Esophagus (tissue), 2 donors: ENCODE data around the gene NFKB2. TPM values are rescaled to one million over a fixed set of nuclear protein-coding genes. Genes with fewer than 3 reads are reported as not detected.

Source experiments
- H3K27ac ChIP-seq, 2 donors: one replicate each; pipeline ENCODE4 v1.5.1; 2013; ENCODE audit warnings: low read depth in 2 of 2, mild to moderate bottlenecking in 2 of 2, inconsistent platforms in 1 of 2, low read length in 1 of 2, moderate library complexity in 1 of 2
- H3K27me3 ChIP-seq, 2 donors: one replicate each; pipeline ENCODE4 v1.6.1; 2013; ENCODE audit warnings: low read length in 2 of 2, control low read depth in 1 of 2, mild to moderate bottlenecking in 1 of 2; ENCODE audit not compliant: insufficient read depth in 2 of 2, control insufficient read depth in 1 of 2
- H3K36me3 ChIP-seq, 2 donors: one replicate each; pipeline ENCODE4 v1.6.1; 2013; ENCODE audit warnings: low read length in 1 of 2; ENCODE audit not compliant: control insufficient read depth in 2 of 2, insufficient read depth in 2 of 2
- H3K4me1 ChIP-seq, 2 donors: one replicate each; pipeline ENCODE4 v1.6.1; 2013; ENCODE audit warnings: low read length in 1 of 2; ENCODE audit not compliant: control insufficient read depth in 2 of 2, insufficient read depth in 2 of 2
- H3K4me3 ChIP-seq, 2 donors: one replicate each; pipeline ENCODE4 v1.5.1; 2013; ENCODE audit warnings: low read length in 2 of 2, mild to moderate bottlenecking in 2 of 2, low read depth in 1 of 2, moderate library complexity in 1 of 2
- H3K9me3 ChIP-seq, 2 donors: one replicate each; pipeline ENCODE4 v1.6.1; 2013; ENCODE audit warnings: mild to moderate bottlenecking in 2 of 2, low read depth in 1 of 2, low read length in 1 of 2, moderate library complexity in 1 of 2; ENCODE audit not compliant: control insufficient read depth in 2 of 2, insufficient read depth in 1 of 2
- WGBS, 2 donors: extraction: QIAGEN DNeasy Blood & Tissue Kit; methylation state at CpG; one replicate each; pipeline ENCODE4 v1.1.7; 2013; 5-methylcytosine and 5-hydroxymethylcytosine counted together
- polyA plus RNA-seq, 2 donors: library from polyadenylated mRNA; stranded (reverse); fragments of 200-250 nt; gene quantifications; one replicate each; pipeline ENCODE4 v1.2.3, GENCODE V29; 2013
- donor health status: healthy with polysubstance abuse.
- donor health status: Bipolar disorder and iron deficiency.

The NFKB2 gene
- polyA plus RNA-seq, 2 donors: 11.4 to 22.6 TPM

DNA sequence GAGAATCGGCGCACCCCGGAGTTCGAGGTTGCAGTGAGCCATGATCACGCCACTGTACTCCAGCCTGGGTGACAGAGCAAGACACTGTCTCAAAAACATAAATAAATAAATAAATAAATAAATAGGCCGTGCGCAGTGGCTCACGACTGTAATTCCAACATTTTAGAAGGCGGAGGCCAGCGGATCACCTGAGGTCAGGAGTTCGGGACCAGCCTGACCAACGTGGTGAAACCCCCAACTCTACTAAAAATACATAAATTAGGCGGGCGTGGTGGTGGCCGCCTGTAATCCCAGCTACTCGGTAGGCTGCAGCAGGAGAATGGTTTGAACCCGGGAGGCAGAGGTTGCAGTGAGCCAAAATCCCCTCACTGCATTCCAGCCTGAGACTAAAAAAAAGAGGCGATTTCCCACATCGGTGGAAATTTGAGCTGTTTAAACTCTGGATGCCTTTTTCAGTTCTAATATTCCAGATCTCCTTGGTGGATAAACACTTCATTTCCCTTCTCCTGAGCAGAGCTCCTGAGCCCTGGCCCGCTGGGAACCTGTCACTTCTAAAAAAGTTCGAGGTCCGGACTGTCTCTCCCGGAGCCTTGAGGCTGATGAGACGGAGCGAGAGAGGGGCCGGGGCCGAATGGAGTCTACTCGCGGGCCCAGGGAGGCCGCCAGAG, 2.0 kb upstream of the NFKB2 start:
- 30 to 32% methylated on average over 30 of the region's 30 CpGs for WGBS, 2 donors
- Histone ChIP-seq H3K36me3 (no peaks in the 10 kb centered on the region), H3K4me3 (peak overlapping the region; percentile 71 to 79), H3K27ac (peak overlapping the region; percentile 99), H3K9me3 (no peaks in the 10 kb centered on the region), H3K27me3 (no peaks in the 10 kb centered on the region), H3K4me1 (peaks cover 7 to 12% of the 10 kb centered on the region in 2 donors)

DNA sequence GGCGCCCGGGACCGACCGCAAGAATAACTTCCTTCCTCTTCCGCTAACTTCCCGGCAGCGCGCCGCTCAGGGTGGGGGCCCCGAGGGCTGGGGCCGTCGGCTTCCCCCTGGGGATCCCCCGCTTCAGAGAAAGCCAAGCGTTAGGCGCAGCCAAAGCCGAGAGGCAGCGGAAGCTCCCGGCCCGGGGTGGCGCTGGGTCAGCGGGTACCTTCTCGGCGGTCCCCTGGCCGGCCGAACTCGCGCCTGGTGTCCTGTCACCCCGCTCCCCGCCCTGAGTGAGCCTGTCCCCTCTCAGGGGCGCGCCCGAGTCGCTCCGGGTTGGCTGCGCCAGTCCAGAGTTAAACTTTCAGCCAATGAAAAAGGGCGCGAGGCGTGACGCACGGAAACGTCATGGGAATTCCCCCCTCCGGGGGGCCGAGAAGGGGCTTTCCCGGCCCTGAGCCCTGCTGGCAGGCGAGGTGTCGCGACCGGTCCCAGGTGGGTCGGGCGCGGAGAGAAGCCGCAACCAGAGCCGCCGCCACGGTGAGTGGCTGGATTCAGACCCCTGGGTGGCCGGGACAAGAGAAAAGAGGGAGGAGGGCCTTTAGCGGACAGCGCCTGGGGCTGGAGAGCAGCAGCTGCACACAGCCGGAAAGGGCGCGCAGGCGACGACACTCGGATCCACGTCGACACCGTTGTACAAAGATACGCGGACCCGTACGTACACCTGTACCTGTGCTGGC, 1.3 kb upstream of the NFKB2 start:
- H3K9me3 ChIP-seq: no peaks in the 10 kb centered on the region
- peak overlapping the region; percentile 99 for H3K27ac ChIP-seq
- WGBS, 2 donors: 1% methylated on average over 67 to 71 of the region's 71 CpGs
- peaks cover 7 to 12% of the 10 kb centered on the region in 2 donors for H3K4me1 ChIP-seq
- H3K36me3 ChIP-seq: no peaks in the 10 kb centered on the region
- H3K27me3 ChIP-seq: no peaks in the 10 kb centered on the region
- peak overlapping the region; percentile 71 to 79 for H3K4me3 ChIP-seq

DNA sequence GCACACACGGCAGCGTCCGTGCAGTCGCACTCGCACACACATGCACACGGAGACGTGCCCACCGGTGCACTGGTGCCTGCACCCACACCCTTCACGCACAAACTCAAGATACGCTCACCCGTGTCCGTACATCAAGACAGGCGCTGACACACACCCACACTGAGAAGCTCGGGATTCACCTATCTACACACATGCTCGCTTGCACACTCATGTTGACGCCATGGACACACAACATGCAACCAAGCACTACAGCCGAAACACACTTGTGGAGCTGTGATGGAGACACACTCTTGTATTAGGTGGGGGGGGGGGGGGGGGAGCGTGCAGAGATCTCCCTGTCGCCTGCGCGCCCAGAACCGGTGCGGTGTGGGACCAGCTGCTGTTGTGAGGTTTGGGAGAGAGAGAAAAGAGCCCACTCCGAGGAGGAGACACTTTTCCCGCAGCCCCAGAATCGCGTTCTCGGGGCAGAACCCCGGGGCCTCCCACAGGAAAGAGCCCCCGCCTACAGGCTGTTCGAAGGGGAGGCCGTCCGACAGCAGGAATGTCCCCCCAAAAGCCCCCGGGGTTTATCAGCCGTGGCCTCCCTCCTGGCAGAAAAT, 605 bp upstream of the NFKB2 start:
- Histone ChIP-seq H3K27ac (peak overlapping the region; percentile 99), H3K9me3 (no peaks in the 10 kb centered on the region), H3K4me1 (peaks cover 7 to 14% of the 10 kb centered on the region in 2 donors), H3K4me3 (peak overlapping the region; percentile 71 to 79), H3K27me3 (no peaks in the 10 kb centered on the region), H3K36me3 (no peaks in the 10 kb centered on the region)
- 0% methylated on average over 34 to 35 of the region's 35 CpGs for WGBS, 2 donors

DNA sequence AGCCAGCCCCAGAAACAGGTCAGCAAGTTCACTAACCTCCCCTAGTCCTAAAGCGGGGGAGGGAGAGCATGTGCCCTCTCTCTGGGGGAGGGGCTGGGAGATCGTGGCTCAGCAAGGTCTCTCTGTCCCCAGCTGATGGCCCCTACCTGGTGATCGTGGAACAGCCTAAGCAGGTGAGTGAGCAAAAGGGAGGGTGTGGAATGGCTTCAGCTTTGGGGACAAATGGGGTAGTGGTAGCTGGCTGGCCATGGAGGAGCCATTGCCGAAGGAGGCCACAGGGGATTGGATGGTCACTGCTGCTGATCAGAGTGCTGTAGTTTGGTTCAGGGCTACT, 779 bp downstream of the NFKB2 start:
- Histone ChIP-seq H3K4me1 (peaks cover 7 to 18% of the 10 kb centered on the region in 2 donors), H3K27ac (peak overlapping the region; percentile 78 to 99), H3K36me3 (peaks cover 0 to 10% of the 10 kb centered on the region in 2 donors), H3K9me3 (no peaks in the 10 kb centered on the region), H3K4me3 (peak overlapping the region; percentile 63 to 71), H3K27me3 (no peaks in the 10 kb centered on the region)
- WGBS, 2 donors: 31 to 40% methylated on average over 4 of the region's 4 CpGs

DNA sequence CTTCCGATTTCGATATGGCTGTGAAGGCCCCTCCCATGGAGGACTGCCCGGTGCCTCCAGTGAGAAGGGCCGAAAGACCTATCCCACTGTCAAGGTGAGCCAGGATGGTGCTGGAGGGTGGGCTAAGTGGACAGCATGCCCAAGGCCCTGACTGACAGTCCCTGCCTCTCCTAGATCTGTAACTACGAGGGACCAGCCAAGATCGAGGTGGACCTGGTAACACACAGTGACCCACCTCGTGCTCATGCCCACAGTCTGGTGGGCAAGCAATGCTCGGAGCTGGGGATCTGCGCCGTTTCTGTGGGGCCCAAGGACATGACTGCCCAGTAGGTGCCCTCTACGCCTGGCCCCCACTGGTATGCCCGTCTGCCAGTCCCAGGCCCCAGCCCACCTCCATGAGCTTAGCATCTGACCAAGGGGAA, 1.2 kb downstream of the NFKB2 start:
- Histone ChIP-seq H3K4me3 (peak overlapping the region; percentile 63 to 71), H3K9me3 (no peaks in the 10 kb centered on the region), H3K27me3 (no peaks in the 10 kb centered on the region), H3K27ac (peak overlapping the region; percentile 5 to 78), H3K4me1 (peaks cover 7 to 19% of the 10 kb centered on the region in 2 donors), H3K36me3 (peaks cover 0 to 14% of the 10 kb centered on the region in 2 donors)
- 86 to 87% methylated on average over 12 of the region's 12 CpGs for WGBS, 2 donors

DNA sequence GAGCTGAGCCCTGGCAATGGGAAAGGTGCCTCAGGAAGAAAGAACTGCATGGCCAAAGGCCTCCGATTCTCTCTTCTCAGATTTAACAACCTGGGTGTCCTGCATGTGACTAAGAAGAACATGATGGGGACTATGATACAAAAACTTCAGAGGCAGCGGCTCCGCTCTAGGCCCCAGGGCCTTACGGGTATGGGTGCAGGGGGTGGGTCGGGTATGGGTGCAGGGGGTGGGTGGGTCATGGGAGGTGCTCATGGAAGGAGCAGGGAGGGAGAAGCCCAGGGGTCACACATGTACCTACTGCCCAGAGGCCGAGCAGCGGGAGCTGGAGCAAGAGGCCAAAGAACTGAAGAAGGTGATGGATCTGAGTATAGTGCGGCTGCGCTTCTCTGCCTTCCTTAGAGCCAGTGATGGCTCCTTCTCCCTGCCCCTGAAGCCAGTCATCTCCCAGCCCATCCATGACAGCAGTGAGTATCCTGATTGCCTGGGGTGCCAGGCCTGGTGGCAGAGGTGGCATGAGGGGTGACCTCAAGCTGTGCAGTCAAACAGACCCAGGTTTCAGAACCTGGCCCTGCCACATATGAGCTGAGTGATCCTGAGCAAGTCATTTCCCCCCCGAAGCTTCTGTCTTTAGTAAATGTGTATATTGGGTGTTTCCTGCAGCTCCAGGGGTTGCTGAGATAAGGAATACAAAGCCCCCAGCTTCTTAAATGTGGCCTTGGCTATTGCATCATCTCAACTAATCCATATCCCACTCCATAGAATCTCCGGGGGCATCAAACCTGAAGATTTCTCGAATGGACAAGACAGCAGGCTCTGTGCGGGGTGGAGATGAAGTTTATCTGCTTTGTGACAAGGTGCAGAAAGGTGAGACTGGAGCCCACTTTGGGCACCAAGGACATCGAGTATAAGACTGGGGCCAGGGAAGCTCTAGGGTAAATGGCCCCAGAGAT, 2.0 kb downstream of the NFKB2 start:
- H3K36me3 ChIP-seq: peaks cover 0 to 17% of the 10 kb centered on the region in 2 donors
- WGBS, 2 donors: 89 to 93% methylated on average over 14 of the region's 14 CpGs
- no peaks in the 10 kb centered on the region for H3K9me3 ChIP-seq
- peak overlapping the region; percentile 5 to 78 for H3K27ac ChIP-seq
- H3K4me3 ChIP-seq: no peak overlapping the region
- H3K27me3 ChIP-seq: no peaks in the 10 kb centered on the region
- H3K4me1 ChIP-seq: peaks cover 7 to 20% of the 10 kb centered on the region in 2 donors

DNA sequence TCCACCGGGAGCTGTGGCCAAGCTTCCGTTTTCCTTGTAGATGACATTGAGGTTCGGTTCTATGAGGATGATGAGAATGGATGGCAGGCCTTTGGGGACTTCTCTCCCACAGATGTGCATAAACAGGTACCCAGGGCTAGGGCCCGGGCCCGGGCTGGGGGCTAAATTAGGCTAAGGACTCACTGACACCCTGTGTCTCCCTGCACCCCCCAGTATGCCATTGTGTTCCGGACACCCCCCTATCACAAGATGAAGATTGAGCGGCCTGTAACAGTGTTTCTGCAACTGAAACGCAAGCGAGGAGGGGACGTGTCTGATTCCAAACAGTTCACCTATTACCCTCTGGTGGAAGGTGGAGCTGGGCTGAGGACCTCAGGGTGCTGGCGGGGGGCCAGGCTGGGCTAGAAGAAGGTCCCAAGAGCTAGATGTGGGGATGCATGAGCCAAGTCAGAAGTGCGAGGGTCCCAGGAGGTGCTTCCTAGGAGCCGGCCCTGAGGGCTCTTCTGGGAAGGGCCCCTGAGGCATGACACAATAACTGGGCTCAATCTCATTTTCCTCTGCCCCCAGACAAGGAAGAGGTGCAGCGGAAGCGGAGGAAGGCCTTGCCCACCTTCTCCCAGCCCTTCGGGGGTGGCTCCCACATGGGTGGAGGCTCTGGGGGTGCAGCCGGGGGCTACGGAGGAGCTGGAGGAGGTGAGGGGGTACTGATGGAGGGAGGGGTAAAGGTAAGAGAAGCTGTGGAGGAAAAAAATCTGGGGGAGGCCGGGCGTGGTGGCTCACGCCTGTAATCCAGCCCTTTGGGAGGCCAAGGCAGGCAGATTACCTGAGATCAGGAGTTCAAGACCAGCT, 2.9 kb downstream of the NFKB2 start:
- H3K9me3 ChIP-seq: no peaks in the 10 kb centered on the region
- H3K27ac ChIP-seq: no peak overlapping the region
- H3K27me3 ChIP-seq: no peaks in the 10 kb centered on the region
- no peak overlapping the region for H3K4me3 ChIP-seq
- WGBS, 2 donors: 80 to 85% methylated on average over 21 of the region's 21 CpGs
- H3K36me3 ChIP-seq: peaks cover 0 to 17% of the 10 kb centered on the region in 2 donors
- H3K4me1 ChIP-seq: peaks cover 7 to 20% of the 10 kb centered on the region in 2 donors

DNA sequence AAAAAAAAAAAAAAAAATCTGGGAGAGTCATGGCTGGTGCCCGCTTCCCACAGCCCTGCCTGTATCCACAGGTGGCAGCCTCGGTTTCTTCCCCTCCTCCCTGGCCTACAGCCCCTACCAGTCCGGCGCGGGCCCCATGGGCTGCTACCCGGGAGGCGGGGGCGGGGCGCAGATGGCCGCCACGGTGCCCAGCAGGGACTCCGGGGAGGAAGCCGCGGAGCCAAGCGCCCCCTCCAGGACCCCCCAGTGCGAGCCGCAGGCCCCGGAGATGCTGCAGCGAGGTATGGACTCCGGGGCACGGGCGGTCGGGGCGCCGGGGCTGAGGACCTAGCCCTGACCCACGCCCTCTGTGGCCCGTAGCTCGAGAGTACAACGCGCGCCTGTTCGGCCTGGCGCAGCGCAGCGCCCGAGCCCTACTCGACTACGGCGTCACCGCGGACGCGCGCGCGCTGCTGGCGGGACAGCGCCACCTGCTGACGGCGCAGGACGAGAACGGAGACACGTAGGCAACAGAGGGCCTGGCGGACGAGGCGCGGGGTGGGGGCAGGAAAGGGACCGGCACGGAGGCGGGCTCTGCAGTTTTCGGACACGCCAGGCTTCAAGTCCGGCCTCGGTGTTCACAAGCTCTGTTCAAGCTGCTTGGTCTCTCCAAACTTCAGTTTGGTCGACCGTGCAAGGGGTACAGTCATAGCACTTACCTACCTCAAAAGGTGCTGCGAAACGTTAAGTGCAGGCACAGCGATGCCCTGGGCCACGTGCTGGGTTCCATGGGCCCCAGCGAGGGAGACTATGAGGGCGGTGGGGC, 3.9 kb downstream of the NFKB2 start:
- Histone ChIP-seq H3K27ac (peak overlapping the region; percentile 85 to 93), H3K36me3 (peaks cover 0 to 17% of the 10 kb centered on the region in 2 donors), H3K4me1 (peaks cover 7 to 20% of the 10 kb centered on the region in 2 donors), H3K9me3 (no peaks in the 10 kb centered on the region), H3K4me3 (peak overlapping the region; percentile 55 to 68), H3K27me3 (no peaks in the 10 kb centered on the region)
- 3 to 4% methylated on average over 72 of the region's 72 CpGs for WGBS, 2 donors
